ENCODE measurements around the gene MYADML2.

MYADML2 gene

GRCh38 chr17:81934850-81935708, 12.0 kb downstream of the MYADML2 start:
- no peak for DNase-seq

- DNase-seq: no peak
These were observed 12.8 kb downstream of the MYADML2 start for GRCh38 chr17:81934098-81934757.

- no peak for DNase-seq
These were observed 13.8 kb downstream of the MYADML2 start for GRCh38 chr17:81933178-81933699.

- DNase-seq: peak; percentile 32
These were observed 14.6 kb downstream of the MYADML2 start for GRCh38 chr17:81932333-81932983.

- DNase-seq: no peak
These were observed 15.3 kb downstream of the MYADML2 start for GRCh38 chr17:81931557-81932332.

GRCh38 chr17:81931189-81931556, 15.9 kb downstream of the MYADML2 start:
- no peak for DNase-seq

- no peak for DNase-seq
These were observed 16.6 kb downstream of the MYADML2 start for GRCh38 chr17:81930142-81931125.

GRCh38 chr17:81929253-81930141, 17.5 kb downstream of the MYADML2 start:
- no peak for DNase-seq

- no peak for DNase-seq
These were observed 18.3 kb downstream of the MYADML2 start for GRCh38 chr17:81928544-81929252.

GRCh38 chr17:81927653-81928543, 19.1 kb downstream of the MYADML2 start, which contains the start of gene MAFG:
MAFG (minus strand) TSS chr17:81927735; CDS start chr17:81923185, 4,550 bp downstream.
- peak; percentile 92 for DNase-seq

GRCh38 chr17:81927152-81927652, 19.8 kb downstream of the MYADML2 start:
- DNase-seq: no peak

- DNase-seq: peak; percentile 82
These were observed 20.4 kb downstream of the MYADML2 start for GRCh38 chr17:81926451-81927151.

GRCh38 chr17:81925860-81926450, 21.1 kb downstream of the MYADML2 start:
- no peak for DNase-seq

- peak; percentile 40 for DNase-seq
These were observed 22.2 kb downstream of the MYADML2 start for GRCh38 chr17:81924557-81925532.

GRCh38 chr17:81923302-81924260, 23.5 kb downstream of the MYADML2 start:
- no peak for DNase-seq

Measured in stimulated activated CD4-positive, alpha-beta T cell treated with anti-CD3 and anti-CD28 coated beads, Interleukin-15, amount 100 ng/mL, for 24 hours (primary cell).